SK-N-SH (cell line): ENCODE results near the gene COL23A1. TPM values are rescaled to one million over a fixed set of nuclear protein-coding genes. Genes with fewer than 3 reads are reported as not detected.

Source experiments
- CTCF ChIA-PET: fragments of 300-600, 350-600 bp; formaldehyde crosslinking; extraction: SDS; loops from one replicate; lab custom pipeline; 2021; lab: Yijun Ruan, JAX
- POLR2A ChIA-PET: fragments of 350-600 bp; sonication (Branson Sonifier 250); formaldehyde crosslinking; extraction: SDS; loops from one replicate; lab custom pipeline; 2020; ENCODE audit warnings: antibody characterized with exemption, inconsistent platforms; lab: Yijun Ruan, JAX
- DNase-seq: peaks from one replicate; pipeline ENCODE4 v3.0.0; 2012
- H2AFZ ChIP-seq: fragments of 200-600 bp; sonication (generic); 2 replicates; pipeline ENCODE4 v1.8.1; 2016; ENCODE audit warnings: antibody characterized with exemption, mild to moderate bottlenecking, low read depth
- H3F3A ChIP-seq: fragments of 200-600 bp; sonication (generic); replicated peaks from 2 replicates; pipeline ENCODE3; 2016; ENCODE audit warnings: antibody characterized with exemption, mild to moderate bottlenecking; ENCODE audit not compliant: insufficient read depth
- H3K27ac ChIP-seq, 2 experiments: fragments of 200-500 bp in 1 of 2; fragments of 200-600 bp in 1 of 2; sonication (Bioruptor generic) in 1 of 2; sonication (generic), shearing (Covaris generic) in 1 of 2; 2 replicates each; pipeline versions ENCODE4 v1.5.1 to v1.6.1; 2014 to 2016; ENCODE audit warnings: low read depth in 2 of 2, inconsistent platforms in 1 of 2, low read length in 1 of 2, mild to moderate bottlenecking in 1 of 2, mixed read lengths in 1 of 2
- H3K27me3 ChIP-seq: fragments of 200-600 bp; sonication (generic), shearing (Covaris generic); 2 replicates; pipeline ENCODE4 v1.6.1; 2016; ENCODE audit warnings: mixed run types; ENCODE audit not compliant: insufficient read depth
- H3K36me3 ChIP-seq, 2 experiments: fragments of 200-500 bp in 1 of 2; fragments of 200-600 bp in 1 of 2; sonication (Bioruptor generic) in 1 of 2; sonication (generic) in 1 of 2; replicated peaks in 1 of 2; 2 replicates each; pipeline versions ENCODE3 to v1.5.1; 2014 to 2016; ENCODE audit warnings: low read length in 1 of 2, mild to moderate bottlenecking in 1 of 2; ENCODE audit not compliant: insufficient read depth in 2 of 2, control insufficient read depth in 1 of 2
- H3K4me1 ChIP-seq, 2 experiments: fragments of 200-500 bp in 1 of 2; fragments of 200-600 bp in 1 of 2; sonication (Bioruptor generic) in 1 of 2; sonication (generic), shearing (Covaris generic) in 1 of 2; 2 replicates each; pipeline versions ENCODE4 v1.5.1 to v1.6.1; 2014 to 2016; ENCODE audit warnings: low read depth in 1 of 2, low read length in 1 of 2, mixed run types in 1 of 2; ENCODE audit not compliant: insufficient read depth in 2 of 2, control insufficient read depth in 1 of 2
- H3K4me2 ChIP-seq: fragments of 200-600 bp; sonication (generic), shearing (Covaris generic); 2 replicates; pipeline ENCODE4 v1.6.1; 2017; ENCODE audit warnings: mixed run types
- H3K4me3 ChIP-seq, 2 experiments: fragments of 200-500 bp in 1 of 2; fragments of 200-600 bp in 1 of 2; sonication (Bioruptor generic) in 1 of 2; sonication (generic), shearing (Covaris generic) in 1 of 2; 2 replicates each; pipeline versions ENCODE4 v1.5.1 to v1.8.1; 2014 to 2016; ENCODE audit warnings: low read depth in 2 of 2, inconsistent platforms in 1 of 2, low read length in 1 of 2, mild to moderate bottlenecking in 1 of 2, mixed read lengths in 1 of 2, moderate library complexity in 1 of 2
- H3K79me2 ChIP-seq: fragments of 200-600 bp; sonication (generic); 2 replicates; pipeline ENCODE4 v1.8.1; 2017; ENCODE audit warnings: mild to moderate bottlenecking; ENCODE audit not compliant: insufficient read depth
- H3K9ac ChIP-seq: fragments of 200-600 bp; sonication (generic); 2 replicates; pipeline ENCODE4 v1.6.1; 2017; ENCODE audit warnings: mixed run types
- H3K9me2 ChIP-seq: fragments of 200-600 bp; sonication (generic); 2 replicates; pipeline ENCODE4 v1.6.1; 2017; ENCODE audit warnings: mixed run types
- H3K9me3 ChIP-seq: fragments of 200-600 bp; sonication (generic); 2 replicates; pipeline ENCODE4 v1.6.1; 2017; ENCODE audit warnings: mixed run types, mild to moderate bottlenecking, moderate library complexity
- H4K20me1 ChIP-seq: fragments of 200-600 bp; sonication (generic); 2 replicates; pipeline ENCODE4 v1.6.1; 2017; ENCODE audit warnings: mild to moderate bottlenecking, mixed run types; ENCODE audit not compliant: insufficient read depth
- CHD2 ChIP-seq: fragments of 150-350 bp; IDR thresholded peaks from 2 replicates; pipeline ENCODE4 v1.6.1; 2018; ENCODE audit warnings: low read length; ENCODE audit not compliant: partially characterized antibody
- EP300 ChIP-seq, 2 experiments: IDR thresholded peaks; 2 replicates each; pipeline versions ENCODE4 v1.4.0 to v1.6.1; 2012; ENCODE audit warnings: borderline replicate concordance in 1 of 2, low read depth in 1 of 2, low read length in 1 of 2
- EZH2phosphoT487 ChIP-seq: fragments of 200-600 bp; sonication (generic); IDR thresholded peaks from 2 replicates; pipeline ENCODE4 v1.6.1; 2017; ENCODE audit warnings: low read depth, mixed run types, mild to moderate bottlenecking, antibody characterized with exemption, moderate library complexity, borderline replicate concordance
- FOSL2 ChIP-seq: IDR thresholded peaks from 2 replicates; pipeline ENCODE4 v1.4.0; 2012; ENCODE audit warnings: low read depth, mild to moderate bottlenecking, moderate library complexity, borderline replicate concordance
- JUND ChIP-seq: IDR thresholded peaks from 2 replicates; pipeline ENCODE4 v1.4.0; 2012
- MXI1 ChIP-seq: IDR thresholded peaks from 2 replicates; pipeline ENCODE4 v1.6.1; 2012; ENCODE audit warnings: mild to moderate bottlenecking, low read depth, low read length, improper control_type of control experiment
- NRF1 ChIP-seq: IDR thresholded peaks from 2 replicates; pipeline ENCODE4 v1.6.1; 2012; ENCODE audit warnings: low read depth, mild to moderate bottlenecking, low read length
- RCOR1 ChIP-seq: fragments of 150-350 bp; IDR thresholded peaks from 2 replicates; pipeline ENCODE4 v1.6.1; 2017; ENCODE audit warnings: antibody characterized with exemption, low read length
- TCF12 ChIP-seq: IDR thresholded peaks from 2 replicates; pipeline ENCODE4 v1.4.0; 2012
- YY1 ChIP-seq: IDR thresholded peaks from 2 replicates; pipeline ENCODE4 v1.4.0; 2012; ENCODE audit warnings: low read depth, mild to moderate bottlenecking
- WGBS: methylation state at CpG from one replicate; pipeline ENCODE4 v1.1.6; 2017; ENCODE audit warnings: low lambda C conversion rate; 5-methylcytosine and 5-hydroxymethylcytosine counted together
- polyA plus RNA-seq, 3 experiments: library from polyadenylated mRNA; depleted of rRNA; stranded (reverse); fragments of >200 nt; gene quantifications; 2 replicates each; pipeline ENCODE4 v1.2.3, GENCODE V29; 2012
- TF ChIP-seq, protein P1 (sequence below): IDR thresholded peaks from 2 replicates; pipeline ENCODE4; 2012
- TF ChIP-seq, protein P2 (sequence below): fragments of 200-600 bp; sonication (generic); IDR thresholded peaks from 2 replicates; pipeline ENCODE4 v1.6.1; 2017; ENCODE audit warnings: antibody characterized with exemption, mild to moderate bottlenecking, moderate library complexity
- TF ChIP-seq, protein P3 (sequence below): IDR thresholded peaks from 2 replicates; pipeline ENCODE4 v1.4.0; 2012; ENCODE audit warnings: low read depth, borderline replicate concordance

The COL23A1 gene
- polyA plus RNA-seq, 1 of the 3 experiments (the other 2 are of a cell fraction) = 0.10 TPM

DNA sequence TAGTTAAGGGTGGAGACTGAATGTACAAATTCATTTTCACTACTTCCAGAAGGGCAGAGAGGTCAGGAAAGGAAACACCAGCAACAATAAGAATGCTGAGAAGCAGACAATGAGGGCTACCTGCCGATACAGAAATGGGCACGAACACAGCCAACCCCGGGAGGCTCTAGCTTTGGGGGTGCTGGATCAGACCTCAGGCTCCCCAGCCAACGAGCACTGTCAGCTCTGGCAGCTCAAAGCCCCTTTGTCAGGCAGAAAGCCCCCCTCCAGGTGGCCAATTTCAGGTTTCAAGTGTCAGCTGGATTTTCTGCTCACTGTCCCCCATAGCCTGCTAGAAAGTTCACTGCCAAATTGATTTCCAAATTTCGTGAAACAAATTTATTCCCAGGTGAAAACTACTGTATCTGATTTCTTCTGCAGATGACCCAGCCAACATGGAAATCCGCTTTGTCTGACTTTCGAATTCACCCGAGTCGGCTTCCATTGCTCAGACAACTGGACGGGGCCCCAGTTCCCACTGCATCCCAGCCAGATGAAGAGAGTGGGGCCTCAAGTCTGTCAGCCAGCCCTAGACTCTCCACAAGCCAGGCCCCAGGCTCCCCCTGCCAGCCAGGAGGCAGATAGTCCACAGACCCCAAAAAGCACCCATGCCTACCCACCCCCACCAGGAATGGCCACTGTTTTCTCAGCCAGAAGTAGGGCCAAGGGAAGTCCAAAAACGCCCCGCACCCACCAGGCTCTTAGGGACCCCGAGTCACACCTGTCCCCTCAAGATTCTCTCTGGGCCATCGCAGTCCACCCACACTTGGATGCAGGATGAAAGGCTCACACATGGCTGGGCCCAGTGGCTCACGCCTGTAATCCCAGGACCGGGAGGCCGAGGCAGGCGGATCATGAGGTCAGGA lies 261.1 kb downstream of the COL23A1 start:
- TF ChIP-seq MXI1 (no peak), TCF12 (no peak), RCOR1 (no peak), FOSL2 (no peak), NRF1 (no peak), YY1 (no peak), JUND (no peak), EZH2phosphoT487 (no peak), CHD2 (no peak), EP300 (IDR thresholded peaks at IDR 0.05; ENCODE audit: borderline replicate concordance in 1 of 2, low read depth in 1 of 2, low read length in 1 of 2) (no peak)
- TF ChIP-seq, protein P1, sequence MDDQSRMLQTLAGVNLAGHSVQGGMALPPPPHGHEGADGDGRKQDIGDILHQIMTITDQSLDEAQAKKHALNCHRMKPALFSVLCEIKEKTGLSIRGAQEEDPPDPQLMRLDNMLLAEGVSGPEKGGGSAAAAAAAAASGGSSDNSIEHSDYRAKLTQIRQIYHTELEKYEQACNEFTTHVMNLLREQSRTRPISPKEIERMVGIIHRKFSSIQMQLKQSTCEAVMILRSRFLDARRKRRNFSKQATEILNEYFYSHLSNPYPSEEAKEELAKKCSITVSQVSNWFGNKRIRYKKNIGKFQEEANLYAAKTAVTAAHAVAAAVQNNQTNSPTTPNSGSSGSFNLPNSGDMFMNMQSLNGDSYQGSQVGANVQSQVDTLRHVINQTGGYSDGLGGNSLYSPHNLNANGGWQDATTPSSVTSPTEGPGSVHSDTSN = no peak
- TF ChIP-seq, protein P2, sequence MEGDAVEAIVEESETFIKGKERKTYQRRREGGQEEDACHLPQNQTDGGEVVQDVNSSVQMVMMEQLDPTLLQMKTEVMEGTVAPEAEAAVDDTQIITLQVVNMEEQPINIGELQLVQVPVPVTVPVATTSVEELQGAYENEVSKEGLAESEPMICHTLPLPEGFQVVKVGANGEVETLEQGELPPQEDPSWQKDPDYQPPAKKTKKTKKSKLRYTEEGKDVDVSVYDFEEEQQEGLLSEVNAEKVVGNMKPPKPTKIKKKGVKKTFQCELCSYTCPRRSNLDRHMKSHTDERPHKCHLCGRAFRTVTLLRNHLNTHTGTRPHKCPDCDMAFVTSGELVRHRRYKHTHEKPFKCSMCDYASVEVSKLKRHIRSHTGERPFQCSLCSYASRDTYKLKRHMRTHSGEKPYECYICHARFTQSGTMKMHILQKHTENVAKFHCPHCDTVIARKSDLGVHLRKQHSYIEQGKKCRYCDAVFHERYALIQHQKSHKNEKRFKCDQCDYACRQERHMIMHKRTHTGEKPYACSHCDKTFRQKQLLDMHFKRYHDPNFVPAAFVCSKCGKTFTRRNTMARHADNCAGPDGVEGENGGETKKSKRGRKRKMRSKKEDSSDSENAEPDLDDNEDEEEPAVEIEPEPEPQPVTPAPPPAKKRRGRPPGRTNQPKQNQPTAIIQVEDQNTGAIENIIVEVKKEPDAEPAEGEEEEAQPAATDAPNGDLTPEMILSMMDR = no peak
- TF ChIP-seq, protein P3, sequence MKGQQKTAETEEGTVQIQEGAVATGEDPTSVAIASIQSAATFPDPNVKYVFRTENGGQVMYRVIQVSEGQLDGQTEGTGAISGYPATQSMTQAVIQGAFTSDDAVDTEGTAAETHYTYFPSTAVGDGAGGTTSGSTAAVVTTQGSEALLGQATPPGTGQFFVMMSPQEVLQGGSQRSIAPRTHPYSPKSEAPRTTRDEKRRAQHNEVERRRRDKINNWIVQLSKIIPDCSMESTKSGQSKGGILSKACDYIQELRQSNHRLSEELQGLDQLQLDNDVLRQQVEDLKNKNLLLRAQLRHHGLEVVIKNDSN = no peak
- Histone ChIP-seq H2AFZ (no peak overlapping the region), H3K9ac (no peak overlapping the region), H3K27me3 (no peaks in the 10 kb centered on the region), H3K4me2 (no peak overlapping the region), H3K79me2 (no peaks in the 10 kb centered on the region), H3K4me3 (no peak overlapping the region), H3K36me3 (no peaks in the 10 kb centered on the region), H3K9me2 (no peaks in the 10 kb centered on the region), H3K4me1 (peaks cover 0 to 59% of the 10 kb centered on the region in 2 experiments; a peak in 1 of 4 replicates), H3K9me3 (no peaks in the 10 kb centered on the region), H4K20me1 (no peaks in the 10 kb centered on the region), H3K27ac (no peak overlapping the region; a peak in 1 of 4 replicates), H3F3A (no peaks in the 10 kb centered on the region)
- 64% methylated on average over 16 of the region's 18 CpGs for WGBS
- ChIA-PET POLR2A (no interaction called here), CTCF (interaction anchor here (0.7 to 1.6 kb wide), 3 partner anchors 10 to 45 kb away, joined by 3 to 6 read pairs (median 5); no protein-coding TSS in a partner anchor)
- no peak for DNase-seq
